WI38 (cell line): ENCODE measurements around the gene GKN2.

ENCODE experiments used
- H3K4me3 ChIP-seq: 2 replicates; pipeline ENCODE4 v1.5.1; 2011; ENCODE audit warnings: low read depth, mild to moderate bottlenecking, control low read depth, low read length
- CTCF ChIP-seq: IDR thresholded peaks from 2 replicates; pipeline ENCODE4 v1.5.1; 2012; ENCODE audit warnings: low read depth, mild to moderate bottlenecking, control low read depth, low read length

Gene GKN2

GRCh38 chr2:68992341-68992740 is 39.6 kb upstream of the GKN2 start:
- TF ChIP-seq CTCF = no peak
- no peak overlapping the region for H3K4me3 ChIP-seq

- TF ChIP-seq CTCF = no peak
- H3K4me3 ChIP-seq = no peak overlapping the region
Measured at GRCh38 chr2:68989035-68989434, 36.3 kb upstream of the GKN2 start.

GRCh38 chr2:68987021-68987503 is 34.4 kb upstream of the GKN2 start:
- no peak overlapping the region for H3K4me3 ChIP-seq
- TF ChIP-seq CTCF = no peak

GRCh38 chr2:68980956-68981355 is 28.3 kb upstream of the GKN2 start:
- H3K4me3 ChIP-seq = no peak overlapping the region

GRCh38 chr2:68978098-68978497 is 25.4 kb upstream of the GKN2 start:
- H3K4me3 ChIP-seq = no peak overlapping the region
- no peak for TF ChIP-seq CTCF

More at GRCh38 chr2:68980956-68981355, 28.3 kb upstream of the GKN2 start:
- no peak for TF ChIP-seq CTCF

- TF ChIP-seq CTCF = no peak
Measured at GRCh38 chr2:68977453-68977852, 24.8 kb upstream of the GKN2 start.

GRCh38 chr2:68975844-68976243 is 23.2 kb upstream of the GKN2 start:
- no peak for TF ChIP-seq CTCF
- H3K4me3 ChIP-seq = no peak overlapping the region

More at GRCh38 chr2:68977453-68977852, 24.8 kb upstream of the GKN2 start:
- H3K4me3 ChIP-seq = no peak overlapping the region
